GM13976 (cell line): Measurements from ENCODE around the gene SYNE4.

ENCODE experiments used
- DNase-seq: peaks from one replicate; pipeline ENCODE4 v3.0.0; 2012; ENCODE audit warnings: low spot score
- in situ Hi-C: fragments of 300-500 bp; cut with MboI; formaldehyde crosslinking; loops from one replicate; pipeline ENCODE4 v1.12.0; 2022; ENCODE audit warnings: low sequenced_read_pairs, mixed read lengths, inconsistent platforms; ENCODE audit not compliant: unreplicated experiment
- TF ChIP-seq, protein P1 (sequence below): IDR thresholded peaks from 2 replicates; pipeline ENCODE4 v1.5.1; 2012; ENCODE audit warnings: borderline replicate concordance, mild to moderate bottlenecking; ENCODE audit not compliant: insufficient read depth; ENCODE audit errors: extremely low read depth, missing control alignments, control extremely low read depth

Gene SYNE4

DNA sequence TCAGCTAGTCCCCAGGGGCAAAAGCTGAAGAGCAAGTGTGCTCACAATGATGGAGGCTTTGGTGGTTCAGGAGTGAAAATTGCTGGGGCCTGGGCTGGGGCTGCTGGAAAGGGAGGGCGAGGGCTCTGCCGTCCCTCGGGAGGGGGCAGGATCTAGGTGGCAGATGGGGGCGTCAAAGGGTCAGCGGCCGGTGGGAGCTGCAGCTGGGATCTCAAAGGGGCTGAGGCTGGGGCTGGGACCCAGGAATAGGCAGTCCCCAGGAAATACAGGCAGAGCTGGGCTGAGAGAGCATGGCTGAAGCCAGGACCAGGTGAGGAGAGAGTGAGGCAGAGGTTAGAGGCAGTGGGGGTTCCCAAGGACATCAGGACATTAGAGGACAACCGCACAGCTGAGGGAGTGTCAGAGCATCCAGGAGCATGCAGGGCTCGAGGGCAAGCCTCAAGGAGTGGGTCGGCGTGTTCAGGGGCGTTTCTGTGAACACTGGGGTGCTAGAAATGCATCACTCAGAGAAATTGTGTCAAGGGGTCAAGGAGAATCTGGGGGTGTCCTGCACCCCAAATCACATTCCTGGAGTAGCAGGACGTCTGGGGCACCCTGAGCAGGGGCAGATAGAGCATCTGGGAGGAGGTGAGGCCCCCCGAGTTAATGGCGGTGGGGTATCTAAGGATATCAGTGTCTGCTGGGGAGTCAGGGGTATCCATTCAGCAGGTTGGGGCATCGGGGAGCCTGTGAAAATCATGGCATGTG is 1.2 kb upstream of the SYNE4 start:
- TF ChIP-seq, protein P1, sequence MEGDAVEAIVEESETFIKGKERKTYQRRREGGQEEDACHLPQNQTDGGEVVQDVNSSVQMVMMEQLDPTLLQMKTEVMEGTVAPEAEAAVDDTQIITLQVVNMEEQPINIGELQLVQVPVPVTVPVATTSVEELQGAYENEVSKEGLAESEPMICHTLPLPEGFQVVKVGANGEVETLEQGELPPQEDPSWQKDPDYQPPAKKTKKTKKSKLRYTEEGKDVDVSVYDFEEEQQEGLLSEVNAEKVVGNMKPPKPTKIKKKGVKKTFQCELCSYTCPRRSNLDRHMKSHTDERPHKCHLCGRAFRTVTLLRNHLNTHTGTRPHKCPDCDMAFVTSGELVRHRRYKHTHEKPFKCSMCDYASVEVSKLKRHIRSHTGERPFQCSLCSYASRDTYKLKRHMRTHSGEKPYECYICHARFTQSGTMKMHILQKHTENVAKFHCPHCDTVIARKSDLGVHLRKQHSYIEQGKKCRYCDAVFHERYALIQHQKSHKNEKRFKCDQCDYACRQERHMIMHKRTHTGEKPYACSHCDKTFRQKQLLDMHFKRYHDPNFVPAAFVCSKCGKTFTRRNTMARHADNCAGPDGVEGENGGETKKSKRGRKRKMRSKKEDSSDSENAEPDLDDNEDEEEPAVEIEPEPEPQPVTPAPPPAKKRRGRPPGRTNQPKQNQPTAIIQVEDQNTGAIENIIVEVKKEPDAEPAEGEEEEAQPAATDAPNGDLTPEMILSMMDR, result no peak
- in situ Hi-C loops, result no loop called here
- no peak for DNase-seq

DNA sequence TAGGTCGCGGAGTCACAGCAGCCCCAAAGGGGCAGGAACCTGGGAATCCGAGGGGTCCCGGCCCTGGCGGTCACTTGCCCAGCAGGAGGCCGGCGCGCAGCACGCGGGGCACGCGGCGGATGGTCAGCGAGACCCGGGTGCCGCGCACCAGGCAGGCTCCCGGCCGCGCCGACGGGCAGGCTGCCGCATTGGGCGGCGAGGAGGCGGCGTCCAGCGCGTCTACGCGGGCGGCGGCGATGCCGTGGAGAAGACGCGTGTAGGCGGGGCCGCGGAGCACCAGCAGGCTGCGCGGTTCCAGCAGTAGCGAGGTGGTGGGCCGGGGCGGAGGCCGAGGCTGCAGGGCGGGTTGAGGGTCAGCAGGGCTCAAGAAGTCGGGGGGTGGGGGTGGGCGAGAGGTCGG is 607 bp upstream of the SYNE4 start:
- in situ Hi-C loops, result no loop called here
- DNase-seq, result peak; percentile 86

DNA sequence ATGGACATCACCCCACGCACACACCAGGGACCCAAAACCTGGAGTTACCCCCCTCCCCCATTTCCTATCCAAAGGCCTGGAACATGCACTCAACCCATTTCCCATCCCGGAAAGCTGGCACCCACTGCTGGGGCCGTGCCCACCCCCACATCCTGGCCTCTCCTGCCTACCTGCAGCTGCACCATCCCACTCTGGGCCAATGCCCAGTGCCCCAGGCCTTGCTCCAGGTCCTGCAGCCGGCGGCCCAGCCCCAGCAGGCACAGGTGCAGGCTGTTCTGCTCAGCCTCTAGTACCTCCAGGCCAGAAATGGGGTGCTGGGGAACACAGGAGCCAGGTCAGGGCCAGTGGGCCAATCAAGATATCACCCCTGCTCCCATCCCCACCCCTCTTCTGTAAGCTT is 1.7 kb downstream of the SYNE4 start:
- no peak for DNase-seq
- TF ChIP-seq, protein P1, result no peak
- in situ Hi-C loops, result no loop called here

More for the DNA sequence above, 607 bp upstream of the SYNE4 start:
- TF ChIP-seq, protein P1, result no peak

DNA sequence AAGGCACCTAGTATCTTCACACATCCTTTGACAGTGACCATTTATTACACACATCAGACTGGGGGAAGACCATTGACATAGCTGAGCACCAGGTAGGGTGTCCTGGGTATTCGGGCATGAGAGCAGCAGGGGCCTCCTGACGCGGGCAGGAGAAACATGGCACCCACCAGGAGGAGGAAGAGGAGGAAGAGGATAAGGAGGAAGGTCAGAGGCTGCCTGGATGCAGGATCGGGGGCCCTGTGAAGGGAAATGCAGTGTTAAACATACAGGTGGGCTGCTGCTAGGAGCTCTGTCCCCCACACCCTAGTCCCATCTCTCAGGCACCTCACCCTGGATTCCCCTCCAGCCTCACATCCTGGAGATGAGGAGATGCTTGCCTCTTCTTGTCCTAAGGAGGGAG is 5.3 kb downstream of the SYNE4 start:
- TF ChIP-seq, protein P1, result no peak
- in situ Hi-C loops, result no loop called here
- no peak for DNase-seq

DNA sequence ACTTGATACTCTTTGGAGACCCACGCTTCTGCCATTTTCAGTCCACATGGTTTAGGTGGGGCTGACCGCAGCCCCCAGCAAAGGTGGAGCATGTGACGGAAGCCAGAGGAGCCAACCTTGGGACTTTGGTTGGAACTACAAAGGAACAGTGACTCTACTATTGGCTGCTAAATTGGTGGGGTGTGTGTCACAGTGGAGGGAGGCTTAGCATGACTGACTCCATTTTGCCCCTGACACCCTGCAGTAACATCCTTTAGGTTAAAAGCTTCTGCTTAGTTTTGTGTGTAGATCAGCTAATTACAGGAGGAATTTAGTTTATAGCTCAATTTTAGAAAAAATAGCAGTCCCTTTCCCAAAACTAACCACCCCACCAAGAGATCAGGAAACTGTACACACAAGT is 7.0 kb downstream of the SYNE4 start:
- in situ Hi-C loops, result no loop called here
- DNase-seq, result no peak
- TF ChIP-seq, protein P1, result no peak

DNA sequence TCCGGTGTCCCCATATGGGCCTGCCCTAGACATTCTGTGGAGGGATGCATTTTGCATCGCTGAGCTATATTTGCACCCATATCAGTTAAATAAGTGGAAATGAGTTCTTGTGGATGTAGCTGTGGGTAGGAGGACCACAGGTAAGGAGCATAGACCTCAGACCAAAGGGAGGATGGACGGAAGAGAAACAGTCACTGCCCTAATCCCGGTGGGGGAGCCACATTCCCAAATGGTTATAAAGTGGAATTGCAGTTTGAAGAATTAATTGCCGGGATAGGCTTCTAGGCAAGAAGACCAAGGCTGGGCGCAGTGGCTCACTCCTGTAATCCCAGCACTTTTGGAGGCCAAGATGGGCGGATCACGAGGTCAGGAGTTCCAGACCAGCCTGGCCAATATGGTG is 11.8 kb downstream of the SYNE4 start:
- DNase-seq, result no peak
- TF ChIP-seq, protein P1, result no peak
- in situ Hi-C loops, result no loop called here
